T-helper 1 cell treated with Interleukin-12 subunit alpha and Interleukin-12 subunit beta and Interleukin-4 antibody, amounts not matched to agents 30 μg/mL and 1 μg/mL, for 36 hours (primary cell): ENCODE data around the gene ZNF454.

Source experiments
- H3K27ac Mint-ChIP-seq: one replicate; pipeline ENCODE4 v1.8.0; 2021; ENCODE audit warnings: mild to moderate bottlenecking, mixed read lengths
- H3K27me3 Mint-ChIP-seq: one replicate; pipeline ENCODE4 v1.8.0; 2021; ENCODE audit warnings: low read depth, mixed read lengths
- H3K36me3 Mint-ChIP-seq: one replicate; pipeline ENCODE4 v1.8.0; 2021; ENCODE audit warnings: low read depth, mixed read lengths
- H3K4me1 Mint-ChIP-seq: one replicate; pipeline ENCODE4 v1.8.0; 2021; ENCODE audit warnings: low read depth, mixed read lengths
- H3K4me3 Mint-ChIP-seq: one replicate; pipeline ENCODE4 v1.8.0; 2021; ENCODE audit warnings: mild to moderate bottlenecking, moderate library complexity, mixed read lengths
- H3K9me3 Mint-ChIP-seq: one replicate; pipeline ENCODE4 v1.8.0; 2021; ENCODE audit warnings: mixed read lengths

The ZNF454 gene

DNA sequence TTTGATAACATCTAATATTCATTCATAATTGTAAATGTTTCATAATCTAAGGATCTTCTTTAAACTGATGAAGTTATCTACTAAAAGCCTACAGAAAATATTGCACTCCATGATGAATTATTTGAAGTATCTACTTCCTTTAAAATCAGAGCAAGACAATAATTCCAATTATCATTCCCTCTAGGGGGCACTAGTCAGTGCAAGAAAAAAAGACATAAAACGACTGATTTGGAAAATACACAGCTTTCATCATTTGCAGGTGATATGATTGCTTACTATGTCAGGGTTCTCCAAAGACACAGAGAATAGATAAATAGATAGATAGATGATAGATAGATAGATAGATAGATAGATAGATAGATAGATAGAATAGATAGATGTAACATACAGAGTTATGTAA, 67.7 kb downstream of the ZNF454 start:
- H3K9me3 Mint-ChIP-seq = peaks cover 36% of the 10 kb centered on the region
- no peak overlapping the region for H3K4me3 Mint-ChIP-seq
- no peaks in the 10 kb centered on the region for H3K27me3 Mint-ChIP-seq
- H3K36me3 Mint-ChIP-seq = no peaks in the 10 kb centered on the region
- H3K4me1 Mint-ChIP-seq = no peaks in the 10 kb centered on the region
- no peak overlapping the region for H3K27ac Mint-ChIP-seq
